Left lung (tissue), 10 donors: ENCODE data around the gene RPS15. TPM values are rescaled to one million over a fixed set of nuclear protein-coding genes. Genes with fewer than 3 reads are reported as not detected.

Source experiments
- ATAC-seq: fragments of 200-7000 bp; cut with Tn5 transposase; one replicate; pipeline ENCODE4 v1.9.1; 2020; ENCODE audit warnings: moderate library complexity
- DNase-seq, 4 donors: peaks; one replicate each; pipeline ENCODE4 v3.0.0-alpha.2; 2013 to 2020
- H3K27ac ChIP-seq, 2 donors: fragments of 200-600 bp; sonication (generic) in 1 of 2; one replicate each; pipeline versions ENCODE4 v1.5.0 to v1.8.0; 2020 to 2021
- H3K27me3 ChIP-seq, 2 donors: fragments of 200-600 bp; sonication (generic) in 1 of 2; one replicate each; pipeline versions ENCODE4 v1.5.0 to v1.8.0; 2020 to 2021
- H3K36me3 ChIP-seq, 2 donors: fragments of 200-600 bp; sonication (generic) in 1 of 2; one replicate each; pipeline versions ENCODE4 v1.5.0 to v1.8.0; 2020 to 2021
- H3K4me1 ChIP-seq, 2 donors: fragments of 200-600 bp; one replicate each; pipeline ENCODE4 v1.8.0; 2021
- H3K4me3 ChIP-seq, 2 donors: fragments of 200-600 bp; sonication (generic) in 1 of 2; one replicate each; pipeline versions ENCODE4 v1.5.0 to v1.8.0; 2020 to 2021; ENCODE audit warnings: mild to moderate bottlenecking in 1 of 2
- H3K9me3 ChIP-seq, 2 donors: fragments of 200-600 bp; sonication (generic) in 1 of 2; one replicate each; pipeline versions ENCODE4 v1.5.0 to v1.8.0; 2020 to 2021
- CTCF ChIP-seq, 2 donors: fragments of 200-600 bp; sonication (generic) in 1 of 2; IDR thresholded peaks; one replicate each; pipeline versions ENCODE4 v1.5.0 to v1.8.0; 2021; ENCODE audit warnings: antibody characterized with exemption in 2 of 2
- intact Hi-C, 2 donors: fragments of 100-400 bp; cut with DNase I; formaldehyde crosslinking; loops; one replicate each; pipeline versions ENCODE4 v1.11.2 to v1.14.2; 2022
- polyA plus RNA-seq, 6 donors: library from polyadenylated mRNA; unstranded; fragments of 120-200 nt; gene quantifications; one replicate each; pipeline ENCODE4 v1.2.1, GENCODE V29; 2013; ENCODE audit not compliant: insufficient read length in 6 of 6
- total RNA-seq, 2 donors: library from RNA; stranded (reverse); fragmentation: NEBNext Ultra II Directional; extraction: Animal tissue kit (Norgen Biotek cat#: 25700); gene quantifications; one replicate each; pipeline ENCODE4 v1.2.1, GENCODE V29; 2021
- donor health status: DM: no; HTN: yes; CAD: no.
- donor health status: DM: no; HTN: no; CAD: no.

RPS15 gene
- total and polyA plus RNA-seq, 8 donors: 673 to 987 (median 836) TPM

GRCh38 chr19:1411255-1412191 lies 26.7 kb upstream of the RPS15 start:
- Histone ChIP-seq H3K27me3 (no peaks in the 10 kb centered on the region), H3K36me3 (peaks cover 6 to 25% of the 10 kb centered on the region in 2 donors), H3K9me3 (no peaks in the 10 kb centered on the region), H3K4me1 (peaks cover 58 to 87% of the 10 kb centered on the region in 2 donors), H3K4me3 (no peak overlapping the region), H3K27ac (peak overlapping the region; percentile 9 to 63)
- peak in 3 of 4 donors; percentile 40 to 82 (median 44) for DNase-seq
- intact Hi-C loops: no loop called here
- TF ChIP-seq CTCF (IDR thresholded peaks at IDR 0.05): no peak
- no peak for ATAC-seq

- Histone ChIP-seq H3K9me3 (no peaks in the 10 kb centered on the region), H3K36me3 (peaks cover 6 to 30% of the 10 kb centered on the region in 2 donors), H3K4me1 (peaks cover 63 to 91% of the 10 kb centered on the region in 2 donors), H3K27me3 (no peaks in the 10 kb centered on the region), H3K27ac (peak overlapping the region in 1 of 2 donors; percentile 63), H3K4me3 (no peak overlapping the region)
- ATAC-seq (no peak), DNase-seq (peak in 2 of 4 donors; percentile 28 to 74)
- no peak for TF ChIP-seq CTCF (IDR thresholded peaks at IDR 0.05)
- intact Hi-C loops: no loop called here
These were observed 25.8 kb upstream of the RPS15 start for GRCh38 chr19:1412323-1412923.

- Histone ChIP-seq H3K4me3 (no peak overlapping the region), H3K4me1 (peaks cover 68 to 96% of the 10 kb centered on the region in 2 donors), H3K27ac (peak overlapping the region in 1 of 2 donors; percentile 13), H3K9me3 (no peaks in the 10 kb centered on the region), H3K36me3 (peaks cover 6 to 37% of the 10 kb centered on the region in 2 donors), H3K27me3 (no peaks in the 10 kb centered on the region)
- DNase-seq (peak in 2 of 4 donors; percentile 32 to 79), ATAC-seq (no peak)
- no peak for TF ChIP-seq CTCF (IDR thresholded peaks at IDR 0.05)
- intact Hi-C loops: no loop called here
These were observed 25.0 kb upstream of the RPS15 start for GRCh38 chr19:1412995-1413800.

- ATAC-seq: no peak
- H3K4me1 ChIP-seq: peaks cover 44 to 69% of the 10 kb centered on the region in 2 donors
- intact Hi-C loops: no loop called here
- H3K36me3 ChIP-seq: peaks cover 6 to 55% of the 10 kb centered on the region in 2 donors
- DNase-seq: peak in 1 of 4 donors; percentile 77
- H3K4me3 ChIP-seq: peak overlapping the region in 1 of 2 donors; percentile 6
- H3K27ac ChIP-seq: peak overlapping the region; percentile 78 to 89
- no peak for TF ChIP-seq CTCF (IDR thresholded peaks at IDR 0.05)
- no peaks in the 10 kb centered on the region for H3K9me3 ChIP-seq
- H3K27me3 ChIP-seq: no peaks in the 10 kb centered on the region
These were observed 22.0 kb upstream of the RPS15 start for GRCh38 chr19:1416014-1416841.
